GM12878 (cell line): ENCODE results near the gene SLC25A51. TPM values are rescaled to one million over a fixed set of nuclear protein-coding genes. Genes with fewer than 3 reads are reported as not detected.

Source experiments
- ATAC-seq: fragments of 200-7000 bp; cut with Tn5 transposase; 3 replicates; pipeline ENCODE4 v1.9.1; 2020; ENCODE audit warnings: mild to moderate bottlenecking, moderate library complexity
- BruUV-seq: library from RNA; stranded (reverse); fragments of 400-500 nt; replicated peaks from 2 replicates; lab custom pipeline; 2021; lab: Mats Ljungman, UMichigan
- CTCF ChIA-PET: fragments of 300-600 bp; sonication (Branson Sonifier 250); formaldehyde crosslinking; extraction: SDS; loops from one replicate; lab custom pipeline; 2021; ENCODE audit warnings: inconsistent platforms; lab: Yijun Ruan, JAX
- POLR2A ChIA-PET: fragments of 350-600 bp; formaldehyde crosslinking; extraction: SDS; loops from one replicate; lab custom pipeline; 2021; ENCODE audit warnings: inconsistent platforms; lab: Charles Lee
- RAD21 ChIA-PET: fragments of 300-600 bp; sonication (Branson Sonifier 250); formaldehyde crosslinking; loops from one replicate; lab custom pipeline; 2023; ENCODE audit warnings: antibody characterized with exemption; ENCODE audit not compliant: unreplicated experiment; lab: Charles Lee
- SMC1A ChIA-PET: fragments of 300-600 bp; sonication (Branson Sonifier 250); formaldehyde crosslinking; loops from one replicate; lab custom pipeline; 2023; ENCODE audit not compliant: unreplicated experiment, uncharacterized antibody; lab: Charles Lee
- DNase-seq: peaks from one replicate; pipeline ENCODE4 v3.0.0-alpha.2; 2011; ENCODE audit warnings: low read depth, low spot score
- FAIRE-seq: peaks from 3 replicates; lab custom pipeline; 2011; peaks lifted over from hg19 to GRCh38; lab: Jason Lieb, UNC
- H2AFZ ChIP-seq: 2 replicates; pipeline ENCODE4 v1.6.0; 2011; ENCODE audit warnings: low read depth, low read length, control low read depth; ENCODE audit not compliant: control insufficient read depth
- H3K27ac ChIP-seq: 2 replicates; pipeline ENCODE4 v1.5.1; 2011; ENCODE audit warnings: control low read depth; ENCODE audit not compliant: control insufficient read depth, insufficient read depth
- H3K27me3 ChIP-seq, 2 experiments: replicated peaks in 1 of 2; 2 replicates each; pipeline versions ENCODE4 v1.6.0 to v1.6.1; 2011; ENCODE audit warnings: low read length in 1 of 2; ENCODE audit not compliant: control insufficient read depth in 2 of 2, insufficient read depth in 2 of 2
- H3K36me3 ChIP-seq, 2 experiments: 2 replicates each; pipeline ENCODE4 v1.5.1; 2011; ENCODE audit warnings: low read length in 1 of 2; ENCODE audit not compliant: control insufficient read depth in 2 of 2, insufficient read depth in 2 of 2
- H3K4me1 ChIP-seq: 2 replicates; pipeline ENCODE4 v1.6.1; 2011; ENCODE audit warnings: mild to moderate bottlenecking, low read length, moderate library complexity, mixed read lengths; ENCODE audit not compliant: control insufficient read depth, insufficient read depth
- H3K4me2 ChIP-seq: 2 replicates; pipeline ENCODE4 v1.6.0; 2011; ENCODE audit warnings: control low read depth; ENCODE audit not compliant: control insufficient read depth, insufficient read depth
- H3K4me3 ChIP-seq: fragments of 200-600 bp; sonication (generic); 2 replicates; pipeline ENCODE4 v1.5.1; 2016
- H3K79me2 ChIP-seq: 2 replicates; pipeline ENCODE4 v1.6.0; 2011; ENCODE audit warnings: low read length; ENCODE audit not compliant: control insufficient read depth, insufficient read depth
- H3K9ac ChIP-seq: 2 replicates; pipeline ENCODE4 v1.8.0; 2011; ENCODE audit warnings: low read length, control low read depth, mixed read lengths; ENCODE audit not compliant: control insufficient read depth, insufficient read depth
- H3K9me3 ChIP-seq: replicated peaks from 3 replicates; pipeline ENCODE4 v1.5.1; 2011; ENCODE audit warnings: mild to moderate bottlenecking, low read length; ENCODE audit not compliant: control insufficient read depth, insufficient read depth
- H4K20me1 ChIP-seq: 2 replicates; pipeline ENCODE4 v1.6.0; 2011; ENCODE audit not compliant: control insufficient read depth, insufficient read depth
- ATF7 ChIP-seq: fragments of 450-650 bp; IDR thresholded peaks from 2 replicates; pipeline ENCODE4 v1.6.1; 2016; ENCODE audit warnings: low read depth, mild to moderate bottlenecking
- EGR1 ChIP-seq, 2 experiments: IDR thresholded peaks; 1 replicate in 1 of 2; 2 replicates in 1 of 2; pipeline ENCODE4 v1.6.1; 2011 to 2012; ENCODE audit warnings: low read depth in 2 of 2, low read length in 2 of 2, borderline replicate concordance in 1 of 2, mild to moderate bottlenecking in 1 of 2, moderate library complexity in 1 of 2
- JUND ChIP-seq: IDR thresholded peaks from 2 replicates; pipeline ENCODE4 v1.6.1; 2012; ENCODE audit warnings: low read depth, mild to moderate bottlenecking, low read length, improper control_type of control experiment, moderate library complexity
- MEF2A ChIP-seq: IDR thresholded peaks from 2 replicates; pipeline ENCODE4 v1.6.1; 2011; ENCODE audit warnings: low read depth, mild to moderate bottlenecking, low read length, moderate library complexity; ENCODE audit not compliant: insufficient read depth
- USF1 ChIP-seq: IDR thresholded peaks from 2 replicates; pipeline ENCODE4 v1.6.1; 2011; ENCODE audit warnings: borderline replicate concordance, low read depth, mild to moderate bottlenecking, moderate library complexity, mixed read lengths, low read length; ENCODE audit not compliant: insufficient read depth; ENCODE audit errors: extremely low read length
- ZBTB11 ChIP-seq: fragments of 450-650 bp; formaldehyde crosslinking; IDR thresholded peaks from 2 replicates; pipeline ENCODE4 v1.5.0; 2022; ENCODE audit warnings: mild to moderate bottlenecking, missing genetic modification characterization
- WGBS: methylation state at CpG from one replicate; pipeline ENCODE4 v1.1.6; 2016; ENCODE audit warnings: low lambda C conversion rate; ENCODE audit not compliant: insufficient replicate concordance, insufficient coverage; ENCODE audit errors: missing lambda C conversion rate; 5-methylcytosine and 5-hydroxymethylcytosine counted together
- in situ Hi-C: fragments of 300-500 bp; cut with MboI; formaldehyde crosslinking; loops from 9 replicates; pipeline ENCODE4 v1.14.3; 2018; ENCODE audit warnings: mixed read lengths
- intact Hi-C: fragments of 100-400 bp; cut with micrococcal nuclease; formaldehyde crosslinking; loops from one replicate; pipeline ENCODE4 v1.14.2; 2022; ENCODE audit not compliant: unreplicated experiment
- polyA plus RNA-seq, 11 experiments: library from polyadenylated mRNA; depleted of rRNA in 4 of 11; unstranded in 6 of 11; stranded (reverse) in 5 of 11; fragments of >200 nt; fragmentation: Nextera tagmentation in 4 of 11; fragmentation: Illumina TruSeq in 1 of 11; extraction: Ambion mirVana in 4 of 11; extraction: Trizol in 1 of 11; gene quantifications; 1 replicate in 1 of 11; 2 replicates in 10 of 11; pipeline versions ENCODE4 v1.2.1 to v1.2.3, GENCODE V29; 2011 to 2016; ENCODE audit warnings: inconsistent platforms in 2 of 11, missing spikeins in 2 of 11, low read depth in 1 of 11
- total RNA-seq, 4 experiments: library from RNA; depleted of rRNA in 3 of 4; stranded (reverse); fragments of >200 nt in 3 of 4; fragmentation: Illumina TruSeq in 1 of 4; extraction: Trizol in 1 of 4; gene quantifications; 2 replicates each; pipeline versions ENCODE4 v1.2.1 to v1.2.3, GENCODE V29; 2013 to 2021
- TF ChIP-seq, protein P1 (sequence below): IDR thresholded peaks from 2 replicates; pipeline ENCODE4 v1.6.1; 2012; ENCODE audit warnings: low read depth, low read length, improper control_type of control experiment

The SLC25A51 gene
- total and polyA plus RNA-seq, 10 of the 15 experiments (the other 5 are each of a cell fraction or from before 2014, with no cell fraction given) = 3.8 to 29.3 (median 13.2) TPM

GRCh38 chr9:37897665-37898064, 6.3 kb downstream of the SLC25A51 start:
- Histone ChIP-seq H3K9me3 (no peaks in the 10 kb centered on the region), H2AFZ (no peak overlapping the region), H3K4me3 (no peak overlapping the region), H3K4me1 (peaks cover 8% of the 10 kb centered on the region; the same call in 1 of the 2 replicates), H3K27me3 (no peaks in the 10 kb centered on the region), H4K20me1 (no peaks in the 10 kb centered on the region), H3K4me2 (no peak overlapping the region), H3K36me3 (peaks cover 0 to 3% of the 10 kb centered on the region in 2 experiments; a peak in 3 of 4 replicates), H3K9ac (no peak overlapping the region), H3K79me2 (peaks cover 16% of the 10 kb centered on the region), H3K27ac (no peak overlapping the region)
- 5% methylated on average over 2 of the region's 2 CpGs for WGBS
- BruUV-seq = no TSS peak
- no peak for FAIRE-seq
- in situ Hi-C loops = no loop called here
- no peak for DNase-seq
- ChIA-PET SMC1A (interaction anchor here (1.4 kb wide), 1 partner anchor 148 kb away, joined by 3 read pairs; no protein-coding TSS in a partner anchor), RAD21 (interaction anchor here (1.0 kb wide), 1 partner anchor 148 kb away, joined by 3 read pairs; no protein-coding TSS in a partner anchor), CTCF (interaction anchor here (0.8 kb wide), 1 partner anchor 100 kb away, joined by 3 read pairs; no protein-coding TSS in a partner anchor), POLR2A (no interaction called here)
- intact Hi-C loops = no loop called here
- no peak for TF ChIP-seq JUND
- TF ChIP-seq MEF2A = no peak
- TF ChIP-seq ATF7 = no peak
- TF ChIP-seq, protein P1, sequence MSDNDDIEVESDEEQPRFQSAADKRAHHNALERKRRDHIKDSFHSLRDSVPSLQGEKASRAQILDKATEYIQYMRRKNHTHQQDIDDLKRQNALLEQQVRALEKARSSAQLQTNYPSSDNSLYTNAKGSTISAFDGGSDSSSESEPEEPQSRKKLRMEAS = no peak
- no peak for TF ChIP-seq ZBTB11
- no peak for TF ChIP-seq EGR1 (IDR thresholded peaks at IDR 0.05; ENCODE audit: borderline replicate concordance in 1 of 2, low read depth in 2 of 2, low read length in 2 of 2)
- TF ChIP-seq USF1 = no peak
- ATAC-seq = no peak
